Suppressor macrophage treated with lipopolysaccharide for 1 hour (primary cell): Measurements from ENCODE around the gene GRID1.
A peak's percentile ranks its signal among the peaks of the same experiment; 100 is the strongest.
"Not testable (repeated sequence)": the region's sequence is repeated elsewhere in the genome, so short reads cannot be mapped to it uniquely, and the experiment has no call there.

Experiments used
- DNase-seq, 3 donors: peaks; one replicate each; pipeline ENCODE4 v3.0.0-alpha.2; 2020 to 2022

The GRID1 gene

DNA sequence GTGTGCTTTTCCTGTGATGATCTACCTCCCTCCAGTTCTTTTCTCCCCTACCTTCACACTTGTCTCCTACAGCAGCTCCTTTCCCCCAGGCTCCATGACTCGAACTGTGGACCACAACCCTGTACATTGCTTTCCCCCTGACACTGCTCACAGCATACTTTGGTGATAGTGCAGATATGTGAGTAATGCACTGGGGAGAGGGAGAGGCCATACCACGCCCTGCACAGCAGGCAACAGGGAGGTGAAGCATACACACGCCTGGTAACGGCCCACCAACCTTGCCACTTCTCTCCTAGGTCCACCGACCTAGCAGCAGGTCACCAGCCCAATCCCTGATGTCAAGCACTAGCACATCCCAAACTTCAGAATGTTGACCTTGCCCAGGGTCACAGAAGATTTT, 238.2 kb downstream of the GRID1 start:
- no peak for DNase-seq

DNA sequence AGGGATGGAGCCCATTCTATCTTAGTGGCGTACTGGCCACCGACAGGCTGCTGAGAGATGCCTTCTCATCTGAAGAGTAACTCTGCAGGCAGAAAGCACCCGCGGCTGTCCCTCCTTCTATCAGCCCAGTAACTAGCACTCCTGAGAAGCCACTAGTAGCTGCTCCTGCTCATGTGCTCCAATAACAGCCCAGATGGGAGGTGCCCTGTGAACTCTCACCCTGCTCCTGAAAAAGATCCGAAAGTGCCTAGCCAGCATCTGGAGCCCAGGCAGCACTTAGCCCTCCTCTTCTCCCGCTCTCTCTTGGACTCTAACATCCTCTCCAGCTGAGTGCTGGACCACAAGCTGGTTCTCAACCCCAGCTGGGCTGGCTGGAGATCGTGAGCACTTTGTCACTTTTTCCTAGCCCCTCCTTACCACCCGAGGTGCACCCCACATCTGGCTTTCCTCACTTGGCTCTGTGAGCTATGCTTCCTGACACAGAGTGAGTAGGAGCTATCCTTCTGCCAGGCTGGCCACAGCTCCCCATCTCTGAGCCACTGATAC, 239.2 kb downstream of the GRID1 start:
- DNase-seq: no peak

DNA sequence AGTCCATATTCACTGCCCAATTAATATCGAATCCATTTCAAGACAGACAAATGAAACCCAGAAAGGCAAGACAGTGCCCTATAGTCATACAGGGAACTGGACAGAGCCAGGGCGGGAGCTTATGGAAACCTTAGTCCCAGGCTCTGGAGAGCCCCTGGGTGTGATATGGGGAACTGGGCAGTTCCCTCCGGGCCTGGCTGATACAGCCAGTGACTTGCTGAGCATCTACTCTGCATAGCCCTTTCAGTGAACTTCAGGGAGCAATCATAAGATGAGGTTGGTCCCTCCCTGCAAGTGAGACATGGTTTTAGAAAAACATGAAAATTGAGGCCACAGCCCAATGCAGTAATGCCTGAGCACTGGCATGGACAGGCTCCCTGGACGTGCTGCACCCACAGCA, 241.9 kb downstream of the GRID1 start:
- DNase-seq: no peak

DNA sequence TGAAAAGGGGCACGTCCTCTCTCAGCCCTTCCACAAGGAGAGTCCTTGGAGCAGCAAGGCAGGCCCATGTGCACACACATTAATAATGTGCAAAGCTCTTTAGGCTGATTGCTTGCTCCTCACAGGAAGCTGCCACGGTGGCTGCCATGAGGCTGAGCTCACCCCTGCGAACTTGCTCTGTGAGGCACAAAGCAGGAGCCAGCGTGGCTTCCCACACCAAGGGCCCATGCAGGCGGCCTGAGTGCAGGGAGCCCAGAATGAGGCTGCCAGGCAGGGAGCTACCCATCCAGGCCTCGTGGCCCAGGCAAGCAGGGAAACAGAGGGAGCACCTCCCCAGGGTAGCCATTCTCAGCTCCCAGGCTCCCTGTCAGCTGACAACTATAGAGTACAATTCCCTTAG, 242.9 kb downstream of the GRID1 start:
- no peak for DNase-seq

DNA sequence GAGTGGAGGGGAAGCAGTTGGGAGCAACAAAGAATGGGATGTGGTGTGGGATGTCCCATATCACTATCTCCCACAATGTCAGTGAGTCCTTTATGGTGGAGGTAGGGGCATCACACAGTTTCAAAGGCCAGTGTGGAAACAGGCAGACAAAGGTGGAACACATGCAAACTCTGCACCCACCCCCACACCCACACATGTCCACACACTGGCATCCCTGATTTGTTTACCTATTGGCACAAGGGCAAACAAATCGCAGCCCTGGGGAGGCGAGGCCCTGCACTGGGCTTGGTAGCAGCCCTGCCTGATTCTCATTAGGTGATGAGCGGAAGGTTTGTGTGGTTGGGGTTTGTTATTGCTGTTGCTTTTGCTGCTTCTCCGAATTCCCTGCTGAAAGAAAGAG, 243.3 kb downstream of the GRID1 start:
- DNase-seq: no peak

DNA sequence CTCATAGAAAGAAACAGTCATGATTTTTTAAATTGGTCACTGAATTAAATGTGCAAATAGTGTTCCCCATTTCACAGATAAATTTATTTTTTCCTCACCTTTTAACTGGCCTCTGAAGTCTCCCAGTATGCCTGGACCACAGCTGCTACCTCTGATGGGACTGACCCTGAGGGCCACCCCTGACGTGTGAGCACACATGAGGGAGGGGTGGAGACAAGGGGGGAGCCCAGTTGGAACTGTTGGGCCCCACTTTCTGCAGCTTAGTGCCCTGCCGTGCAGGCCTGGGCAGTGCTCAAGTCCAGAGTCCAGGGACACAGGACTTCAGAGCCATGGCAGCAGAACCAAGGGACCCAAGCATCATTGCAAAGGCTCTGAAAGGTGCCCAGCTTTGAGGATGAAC, 243.9 kb downstream of the GRID1 start:
- no peak for DNase-seq

DNA sequence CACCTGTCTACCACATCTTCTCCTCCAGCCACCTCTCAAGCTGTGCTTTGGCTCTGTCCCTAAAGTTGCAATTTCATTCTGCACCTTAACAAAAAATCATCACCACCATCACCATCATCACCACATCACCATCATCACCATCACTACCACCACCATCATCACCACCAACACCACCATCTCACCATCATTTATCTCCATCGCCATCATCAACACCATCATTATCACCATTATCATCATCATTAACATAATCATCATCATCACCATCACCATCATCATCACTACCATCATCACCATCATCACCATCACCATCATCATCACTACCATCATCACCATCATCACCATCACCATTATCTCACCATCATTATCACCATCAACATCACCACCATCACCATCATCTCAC, 245.4 kb downstream of the GRID1 start:
- no peak for DNase-seq

DNA sequence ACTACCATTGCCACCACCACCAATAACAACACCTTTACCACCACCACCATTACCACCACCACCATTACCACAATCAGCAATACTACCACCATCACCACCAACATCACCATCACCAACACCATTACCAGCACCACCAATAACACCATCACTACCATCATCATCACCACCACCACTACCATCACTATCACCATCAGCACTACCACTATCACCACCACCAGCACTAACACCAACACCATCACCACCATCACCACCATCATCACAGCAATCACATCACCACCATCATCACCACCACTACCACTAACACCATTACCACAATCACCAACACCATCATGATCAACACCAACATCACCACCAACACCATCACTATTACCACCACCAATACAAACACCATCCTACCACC, 249.5 kb downstream of the GRID1 start:
- DNase-seq: no peak

DNA sequence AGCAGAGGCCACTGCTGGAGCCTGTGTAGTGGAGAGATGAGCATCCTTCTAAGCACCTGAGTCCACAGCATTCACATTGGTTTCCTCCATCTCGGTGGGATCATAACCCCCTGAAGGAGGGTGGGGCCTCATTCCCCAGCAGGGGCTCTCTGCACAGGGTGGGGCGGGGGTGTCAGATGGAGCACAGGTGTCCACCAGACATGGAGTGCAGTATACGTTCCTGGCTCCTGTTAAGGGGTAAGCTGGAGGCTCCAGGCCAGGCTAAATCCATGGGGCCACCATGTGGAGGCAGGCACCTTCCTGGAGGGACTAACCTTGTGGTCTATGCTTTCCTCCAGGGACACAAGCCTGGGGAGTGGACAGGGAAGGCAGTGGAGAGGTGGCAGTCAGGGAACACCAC, 252.6 kb downstream of the GRID1 start:
- DNase-seq: no peak

DNA sequence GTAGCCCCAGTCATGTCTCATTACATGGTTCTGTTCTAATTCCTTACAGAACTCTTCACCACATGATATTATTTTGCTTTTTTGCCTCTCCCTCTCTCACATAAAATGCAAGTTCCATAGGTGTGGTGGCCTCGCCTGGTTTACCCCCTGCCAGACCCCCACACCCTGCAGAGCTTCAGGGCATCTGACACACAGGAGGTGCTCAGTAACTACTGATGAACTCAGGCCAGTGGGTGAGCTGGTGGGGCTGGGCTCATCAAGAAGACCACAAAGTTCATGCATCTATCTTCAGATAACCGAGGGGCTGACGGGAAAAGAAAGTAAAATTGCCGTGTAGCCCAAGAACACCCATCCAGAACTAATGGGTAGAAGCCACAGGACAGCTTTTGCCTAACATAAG, 253.1 kb downstream of the GRID1 start:
- no peak for DNase-seq

DNA sequence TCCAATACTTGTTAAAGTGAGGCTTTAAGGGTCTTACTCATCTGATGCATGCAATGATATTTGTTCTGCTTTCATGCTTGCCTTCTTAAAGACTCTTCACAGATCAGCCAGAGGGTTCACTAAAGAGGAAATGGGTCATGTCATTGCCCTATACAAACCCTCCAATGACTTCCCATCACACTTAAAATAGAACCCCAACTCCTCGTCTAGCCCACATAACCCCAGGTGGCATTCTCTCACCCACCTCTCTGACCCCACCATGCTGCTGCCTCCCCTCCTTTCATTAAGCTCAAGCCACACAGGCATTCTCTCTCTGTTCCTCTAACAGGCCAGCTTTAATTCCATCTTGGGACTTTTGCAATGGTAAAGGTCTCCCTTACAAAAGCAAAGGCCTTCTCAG, 253.6 kb downstream of the GRID1 start:
- no peak for DNase-seq

DNA sequence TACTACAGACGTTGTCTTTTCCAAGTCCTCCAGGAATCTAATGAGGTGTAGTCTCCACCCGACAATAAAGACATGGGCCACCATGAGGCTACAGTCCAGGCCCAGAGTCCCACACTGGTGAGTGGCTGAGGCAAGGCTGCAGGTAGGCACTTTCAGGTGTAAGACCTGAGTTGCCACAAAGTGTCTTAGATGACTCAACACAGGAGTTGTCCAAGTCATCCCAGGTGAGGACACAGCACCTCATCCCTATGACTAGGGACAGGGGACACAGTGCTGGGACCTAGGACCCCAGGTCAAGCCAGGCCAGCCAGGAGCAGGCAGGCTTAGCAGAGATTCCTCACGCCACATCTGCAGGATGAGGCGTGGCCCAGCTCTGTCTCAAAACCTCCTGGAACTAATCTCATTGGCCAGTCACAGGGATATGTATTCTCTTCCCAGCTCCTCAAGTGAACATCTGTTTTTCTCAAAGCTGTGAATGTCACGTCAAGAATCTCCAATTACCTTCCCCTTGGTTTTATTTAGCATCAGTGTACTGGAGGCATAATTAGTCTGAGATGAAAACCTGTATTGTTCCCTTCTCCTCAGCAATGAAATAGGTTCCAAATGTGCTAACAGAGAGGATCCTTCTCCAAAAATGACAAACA, 254.6 kb downstream of the GRID1 start:
- DNase-seq: no peak

DNA sequence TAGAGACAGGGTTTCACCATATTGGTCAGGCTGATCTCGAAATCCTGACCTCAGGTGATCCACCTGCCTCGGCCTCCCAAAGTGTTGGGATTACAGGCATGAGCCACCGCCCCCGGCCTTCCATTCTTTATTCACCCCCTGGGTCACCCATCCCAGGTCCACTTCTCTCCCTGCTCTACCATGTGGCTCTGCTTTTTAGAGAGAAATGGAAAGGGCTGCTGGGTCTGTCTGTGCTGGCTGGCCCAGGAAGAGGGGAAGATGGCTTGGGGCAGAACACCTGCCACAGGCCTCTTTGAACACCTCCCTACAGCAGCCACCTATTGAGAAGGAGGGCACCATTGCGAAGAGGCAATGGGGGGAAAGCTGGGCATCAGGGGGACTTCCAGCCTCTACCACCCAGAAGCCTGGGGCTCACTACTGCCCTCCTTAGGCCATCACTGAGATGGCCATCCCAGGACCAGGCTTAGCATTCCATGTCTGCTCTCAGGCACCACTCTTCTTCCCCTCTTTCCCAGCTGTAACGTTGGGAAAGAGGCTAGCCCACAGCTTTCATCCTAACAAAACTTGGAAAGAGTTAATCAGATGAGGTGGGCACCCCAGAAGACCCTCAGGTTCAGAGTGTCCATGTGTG, 256.3 kb downstream of the GRID1 start:
- DNase-seq: peak in 2 of 3 donors; percentile 6 to 13

DNA sequence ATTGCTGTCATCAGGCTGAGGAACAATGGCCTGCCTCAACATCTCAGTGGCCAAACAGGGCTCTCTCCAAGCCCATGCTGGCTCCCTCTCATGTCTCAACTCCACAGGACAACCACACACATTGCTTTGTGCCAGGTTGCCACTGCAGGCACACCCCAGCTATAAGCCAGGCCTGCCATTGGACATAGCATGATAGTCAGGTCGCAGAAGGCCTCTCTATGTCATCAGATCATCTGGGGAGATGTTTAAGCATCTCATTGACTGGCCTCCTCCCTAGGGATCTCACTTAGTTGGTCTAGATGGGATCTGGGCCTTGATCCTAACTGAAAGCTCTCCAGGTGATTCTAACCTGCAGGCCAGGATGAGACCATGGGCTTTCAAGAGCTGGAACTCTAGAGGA, 257.2 kb downstream of the GRID1 start:
- no peak for DNase-seq

DNA sequence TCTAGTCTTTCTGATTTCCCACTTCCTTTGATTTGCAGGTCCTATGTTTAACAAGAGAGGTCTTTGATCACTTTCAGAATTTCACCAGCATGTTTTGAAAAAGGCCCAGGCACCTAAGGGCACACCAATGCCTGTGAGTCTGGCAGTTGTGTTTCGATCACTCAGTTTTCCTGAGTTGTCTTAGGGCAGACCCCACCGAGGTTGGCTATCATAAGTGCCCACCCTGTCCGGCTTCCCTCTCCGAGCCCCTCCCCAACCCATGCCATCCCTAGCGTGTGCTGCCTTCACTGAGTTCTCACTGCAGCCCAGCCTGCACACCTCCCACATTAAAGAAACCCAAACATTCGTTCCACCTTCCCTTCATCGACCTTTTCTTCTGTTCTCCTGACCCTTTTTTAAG, 257.9 kb downstream of the GRID1 start:
- no peak for DNase-seq

DNA sequence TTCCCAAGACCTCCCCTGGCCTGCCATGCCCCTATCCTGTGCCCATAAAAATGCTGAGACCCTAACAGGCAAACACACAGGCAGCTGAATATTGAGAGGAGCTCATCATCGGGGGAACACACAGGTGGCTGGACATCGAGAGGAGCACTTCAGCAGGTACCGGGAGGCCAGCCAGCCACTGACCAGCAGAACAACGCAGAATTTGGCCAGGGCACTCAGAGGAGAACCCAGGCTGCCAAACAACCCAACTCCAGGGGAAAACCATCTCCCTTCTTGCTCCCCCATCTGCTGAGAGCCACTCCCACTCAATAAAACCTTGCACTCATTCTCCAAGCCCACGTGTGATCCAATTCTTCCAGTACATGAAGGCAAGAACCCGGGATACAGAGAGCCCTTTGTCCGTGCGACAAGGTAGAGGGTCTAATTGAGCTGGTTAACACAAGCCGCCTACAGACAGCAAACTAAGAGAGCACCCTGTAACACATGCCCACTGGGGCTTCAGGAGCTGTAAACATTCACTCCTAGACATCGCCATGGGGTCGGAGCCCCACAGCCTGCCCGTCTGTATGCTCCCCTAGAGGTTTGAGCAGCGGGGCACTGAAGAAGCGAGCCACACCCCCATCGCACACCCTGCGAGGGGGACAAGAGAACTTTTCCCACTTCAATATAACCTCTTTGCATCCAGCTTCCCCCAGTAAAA, 258.8 kb downstream of the GRID1 start:
- not testable (repeated sequence) for DNase-seq

DNA sequence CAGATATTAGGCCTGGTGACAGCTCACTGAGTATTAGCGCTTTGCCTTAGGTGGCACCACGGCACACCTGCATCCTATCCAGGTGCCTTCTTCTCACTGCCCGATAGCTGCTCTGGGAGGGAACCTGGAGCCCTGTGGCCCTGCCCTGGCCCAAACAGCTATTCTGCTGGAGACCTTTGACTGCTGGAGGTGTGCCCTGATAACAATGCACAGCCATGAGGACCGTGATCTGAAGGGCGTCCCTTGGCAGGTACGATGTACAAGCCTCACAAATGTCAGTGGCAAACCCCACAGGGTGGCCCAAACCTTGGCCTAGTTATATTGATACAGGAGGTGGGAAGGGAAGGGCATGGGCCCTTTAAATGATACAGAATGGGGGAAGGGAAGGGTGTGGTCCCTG, 259.5 kb downstream of the GRID1 start:
- DNase-seq: no peak

DNA sequence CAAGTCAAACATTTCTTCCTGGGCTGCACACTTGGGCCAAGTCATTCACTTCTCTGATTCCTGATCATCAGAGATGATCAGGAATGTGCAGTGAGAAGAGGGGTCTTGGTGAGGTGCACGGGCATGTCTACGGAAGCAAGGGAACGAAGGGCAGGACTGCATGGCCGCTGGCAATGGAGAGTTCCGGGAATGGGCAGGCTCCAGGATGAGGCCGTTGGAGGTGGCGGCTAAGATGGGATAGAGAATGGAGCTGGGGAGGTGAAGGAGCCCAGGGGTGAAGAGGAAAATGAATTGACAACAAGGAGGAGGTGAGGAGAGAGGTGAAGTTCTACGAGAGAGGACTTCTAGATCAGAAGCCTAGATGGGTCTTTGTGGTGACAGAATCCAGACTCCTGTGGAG, 260.0 kb downstream of the GRID1 start:
- DNase-seq: no peak

DNA sequence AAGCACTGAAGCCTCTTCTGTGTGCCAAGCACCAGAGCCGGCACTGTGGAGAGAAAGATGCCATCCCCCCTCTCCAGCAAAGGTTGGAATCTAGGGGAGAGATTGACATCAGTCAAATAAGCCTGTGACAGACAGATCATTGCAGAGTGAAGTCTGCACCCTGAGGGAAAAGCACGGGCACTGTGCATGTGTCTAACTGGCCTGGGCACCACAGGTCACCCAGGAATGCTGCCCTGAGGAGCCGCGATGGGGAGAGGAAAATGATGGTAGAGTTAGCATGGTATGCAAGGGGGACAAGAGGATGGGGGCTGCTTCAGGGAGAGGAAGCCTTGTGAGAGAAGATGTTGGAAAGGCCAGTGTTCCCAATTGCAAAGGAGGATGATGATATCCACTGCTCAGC, 261.0 kb downstream of the GRID1 start:
- DNase-seq: no peak

DNA sequence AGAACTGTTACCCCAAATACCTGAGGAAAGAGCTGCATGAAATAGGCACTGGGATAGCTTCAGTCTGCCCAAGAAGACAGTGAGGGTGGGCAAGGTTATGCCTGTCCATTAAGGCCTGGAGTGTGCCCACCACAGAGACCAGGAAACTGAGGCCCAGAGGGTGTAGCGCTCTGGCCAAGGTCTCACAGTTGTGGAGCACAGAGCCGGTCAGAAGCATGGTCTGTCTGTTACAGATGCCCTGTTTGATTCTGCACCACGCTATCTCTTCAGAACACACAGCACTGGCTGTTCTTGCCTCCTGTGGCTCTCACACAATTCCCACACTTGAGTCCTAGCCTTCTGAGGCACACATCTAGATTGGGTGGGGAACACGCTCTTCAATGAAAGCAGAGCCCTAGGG, 261.4 kb downstream of the GRID1 start:
- DNase-seq: no peak

DNA sequence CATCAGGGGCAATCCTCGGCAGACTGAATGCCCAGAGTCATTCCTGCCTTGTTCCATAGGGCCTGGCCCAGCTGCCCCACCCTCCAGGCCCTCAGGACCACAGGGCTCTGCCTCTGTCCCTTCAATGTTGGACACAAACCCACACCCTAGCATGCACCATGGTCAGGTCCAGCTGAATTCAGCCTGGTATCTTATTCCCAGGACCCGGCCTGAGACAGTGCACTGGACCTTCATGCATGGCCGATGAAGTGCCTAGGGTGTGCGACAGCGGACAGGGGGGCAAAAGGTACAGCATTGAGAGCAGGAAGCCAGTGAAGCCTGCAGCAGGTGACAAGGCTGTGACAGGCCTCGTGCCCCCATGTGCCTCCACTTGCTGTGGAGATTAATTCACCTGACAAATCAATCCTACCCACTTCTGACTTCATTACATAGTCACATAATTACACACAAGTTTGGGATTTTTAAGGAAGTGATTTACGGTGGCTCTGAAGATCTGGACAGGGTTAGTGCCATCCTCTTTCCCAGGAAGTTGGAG, 261.9 kb downstream of the GRID1 start:
- no peak for DNase-seq

DNA sequence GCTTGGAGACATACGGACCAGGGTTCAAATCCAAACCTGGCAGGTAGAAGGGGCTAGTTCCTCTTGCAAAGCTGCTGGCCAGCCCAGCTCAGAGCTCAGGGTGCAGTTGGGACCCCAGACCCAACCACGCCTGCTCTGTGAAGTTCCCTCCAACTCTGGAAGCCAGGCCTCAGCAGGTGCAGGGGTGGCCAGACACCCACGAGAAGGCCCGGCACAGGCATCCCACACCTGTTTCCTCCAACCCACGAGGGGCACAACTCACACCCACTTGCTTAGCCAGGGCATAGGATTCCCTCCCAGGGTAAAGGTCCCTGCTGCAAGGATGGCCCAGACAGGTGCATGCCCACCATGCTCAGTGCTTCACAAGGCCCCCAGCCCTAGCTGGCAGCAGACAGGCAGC, 262.4 kb downstream of the GRID1 start:
- no peak for DNase-seq

DNA sequence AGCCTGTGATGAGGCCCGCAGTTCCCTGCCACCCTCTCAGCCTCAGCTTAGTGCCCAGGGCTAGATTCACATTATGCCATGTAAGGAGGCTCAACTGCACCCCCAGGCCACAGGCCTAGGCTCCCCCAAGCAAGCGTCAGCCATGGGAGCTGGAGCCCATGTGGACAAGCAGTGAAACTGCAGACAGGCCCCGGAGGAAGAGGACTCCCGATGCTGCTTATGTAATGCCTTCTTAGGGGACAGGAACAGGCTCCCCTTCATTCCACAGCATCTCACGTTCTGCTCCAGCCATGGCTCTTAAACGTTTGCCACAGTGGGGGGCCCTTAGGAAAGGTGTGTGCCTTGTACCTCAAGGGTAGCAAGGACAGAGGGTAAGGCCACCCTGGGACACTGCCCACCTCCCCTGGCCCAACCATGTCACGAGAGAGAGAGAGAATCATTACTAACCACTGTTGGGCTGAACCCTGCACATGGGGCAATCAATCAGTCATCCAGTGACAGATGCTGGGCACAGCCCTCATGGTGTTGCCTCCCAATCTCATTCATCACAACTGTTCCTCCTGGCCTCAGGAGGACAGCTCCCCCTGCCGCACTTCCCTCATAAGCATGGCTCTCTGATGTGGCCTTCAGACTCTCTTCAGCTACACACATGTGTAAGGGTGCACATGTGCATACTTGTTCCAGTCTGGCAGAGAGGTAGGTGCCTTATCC, 263.0 kb downstream of the GRID1 start:
- no peak for DNase-seq
